ENCODE data around the gene TBC1D10A. TPM values are rescaled to one million over a fixed set of nuclear protein-coding genes. Genes with fewer than 3 reads are reported as not detected.

TBC1D10A gene
- total RNA-seq, 4 donors from 2014 or later: 18.4 to 25.9 (median 20.8) TPM

- peaks cover 0 to 62% (median 0%) of the 10 kb centered on the region in 3 donors for H3K36me3 ChIP-seq
- no peak for TF ChIP-seq POLR2A (IDR thresholded peaks at IDR 0.05)
- TF ChIP-seq CTCF (IDR thresholded peaks at IDR 0.05): no peak
- H3K4me1 ChIP-seq: peaks cover 0 to 7% (median under 1%) of the 10 kb centered on the region in 4 donors
- no peak overlapping the region for H3K27ac ChIP-seq
- DNase-seq: peak in 1 of 3 donors; percentile 26
- no peaks in the 10 kb centered on the region for H3K27me3 ChIP-seq
- H3K9me3 ChIP-seq: no peaks in the 10 kb centered on the region
- no peak overlapping the region for H3K4me3 ChIP-seq
These were observed 5.8 kb upstream of the TBC1D10A start for GRCh38 chr22:30332551-30332950.

DNA sequence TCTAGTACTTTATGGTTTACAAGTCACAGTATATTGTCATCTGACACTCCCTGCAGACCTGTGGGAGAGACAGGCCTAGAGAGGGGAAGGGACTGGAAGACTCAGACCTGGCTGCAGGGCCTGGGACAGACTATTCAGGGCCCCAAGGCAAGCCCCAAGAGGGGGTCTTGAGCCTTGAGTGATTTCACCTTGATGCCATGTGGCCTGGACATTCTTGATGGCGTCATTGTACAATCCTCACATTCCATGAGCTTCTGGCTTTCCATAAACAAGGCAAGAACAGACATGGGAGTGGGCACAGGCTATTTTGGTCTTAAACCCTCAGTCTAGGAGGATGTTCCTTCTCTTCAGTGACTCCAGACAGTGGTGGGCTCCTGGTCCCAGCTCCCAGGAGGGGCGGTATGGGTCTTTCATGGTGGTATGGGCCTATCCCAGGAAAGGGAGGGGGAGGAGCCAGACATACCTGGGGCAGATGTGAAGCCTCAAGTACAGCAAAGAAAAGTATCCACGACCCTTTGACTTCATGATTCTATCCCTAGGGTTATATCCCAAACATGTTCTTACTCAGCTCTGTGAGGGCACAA, 1.8 kb upstream of the TBC1D10A start:
- Histone ChIP-seq H3K36me3 (peaks cover 0 to 22% (median 0%) of the 10 kb centered on the region in 3 donors), H3K4me3 (no peak overlapping the region), H3K27ac (no peak overlapping the region), H3K4me1 (peaks cover 0 to 33% (median 20%) of the 10 kb centered on the region in 4 donors), H3K9me3 (no peaks in the 10 kb centered on the region), H3K27me3 (no peaks in the 10 kb centered on the region)
- peak in 1 of 3 donors; percentile 37 for DNase-seq
- TF ChIP-seq CTCF (IDR thresholded peaks at IDR 0.05): no peak
- no peak for TF ChIP-seq POLR2A (IDR thresholded peaks at IDR 0.05)

DNA sequence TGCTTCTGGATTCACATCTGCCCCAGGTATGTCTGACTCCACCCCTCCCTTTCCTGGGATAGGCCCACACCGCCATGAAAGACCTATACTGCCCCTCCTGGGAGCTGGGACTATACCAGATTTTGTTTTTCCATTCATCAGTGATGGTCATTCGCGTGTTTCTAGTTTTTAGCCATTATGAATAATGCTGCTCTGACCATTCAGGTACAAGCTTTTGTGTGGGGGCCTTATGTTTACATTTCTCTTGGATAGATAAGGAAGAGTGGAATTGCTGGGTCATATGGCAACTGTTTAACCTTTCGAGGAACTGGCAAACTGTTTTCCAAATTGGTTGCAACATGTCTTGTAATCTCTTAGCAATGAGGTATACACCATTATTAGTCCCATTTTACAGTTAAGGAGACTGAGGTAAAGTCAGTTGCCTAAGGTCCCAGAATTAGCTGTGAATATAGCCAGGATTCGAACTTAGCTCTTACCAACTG, 1.2 kb upstream of the TBC1D10A start:
- H3K36me3 ChIP-seq: peaks cover 0 to 16% (median 0%) of the 10 kb centered on the region in 3 donors
- H3K4me1 ChIP-seq: peaks cover 0 to 36% (median 20%) of the 10 kb centered on the region in 4 donors
- no peak for DNase-seq
- H3K4me3 ChIP-seq: peak overlapping the region in 1 of 4 donors; percentile 98
- no peaks in the 10 kb centered on the region for H3K27me3 ChIP-seq
- H3K27ac ChIP-seq: peak overlapping the region in 3 of 4 donors; percentile 84 to 87 (median 86)
- H3K9me3 ChIP-seq: no peaks in the 10 kb centered on the region
- TF ChIP-seq POLR2A (IDR thresholded peaks at IDR 0.05): no peak
- TF ChIP-seq CTCF (IDR thresholded peaks at IDR 0.05): peak in 3 of 6 experiments; percentile 4 to 11 (median 11)

GRCh38 chr22:30326255-30326705, 461 bp downstream of the TBC1D10A start:
- H3K4me1 ChIP-seq: peaks cover 0 to 36% (median 21%) of the 10 kb centered on the region in 4 donors
- H3K27me3 ChIP-seq: no peaks in the 10 kb centered on the region
- peak overlapping the region; percentile 84 to 93 (median 86) for H3K27ac ChIP-seq
- DNase-seq: peak; percentile 57 to 72 (median 60)
- peaks cover 0 to 2% (median 0%) of the 10 kb centered on the region in 3 donors for H3K36me3 ChIP-seq
- TF ChIP-seq CTCF (IDR thresholded peaks at IDR 0.05) (no peak), POLR2A (IDR thresholded peaks at IDR 0.05) (no peak)
- H3K9me3 ChIP-seq: no peaks in the 10 kb centered on the region
- H3K4me3 ChIP-seq: peak overlapping the region; percentile 89 to 98 (median 97)

GRCh38 chr22:30325724-30326254, 952 bp downstream of the TBC1D10A start:
- Histone ChIP-seq H3K4me3 (peak overlapping the region; percentile 89 to 98 (median 97)), H3K9me3 (no peaks in the 10 kb centered on the region), H3K27me3 (no peaks in the 10 kb centered on the region), H3K36me3 (no peaks in the 10 kb centered on the region), H3K4me1 (peaks cover 0 to 36% (median 21%) of the 10 kb centered on the region in 4 donors), H3K27ac (peak overlapping the region; percentile 84 to 93 (median 86))
- no peak for DNase-seq
- TF ChIP-seq POLR2A (IDR thresholded peaks at IDR 0.05) (no peak), CTCF (IDR thresholded peaks at IDR 0.05) (no peak)

Data from Peyer's patch (tissue), 4 donors.